SH-SY5Y (cell line): ENCODE measurements around the gene PIGH.

Source experiments
- GATA2 ChIP-seq: IDR thresholded peaks from 2 replicates; pipeline ENCODE4 v1.6.1; 2011; ENCODE audit warnings: mild to moderate bottlenecking, low read depth, low read length
- GATA3 ChIP-seq: IDR thresholded peaks from 2 replicates; pipeline ENCODE4 v1.6.1; 2011; ENCODE audit warnings: low read depth, mild to moderate bottlenecking, low read length, moderate library complexity

GRCh38 chr14:67638642-67639041 lies 38.6 kb upstream of the PIGH start:
- TF ChIP-seq GATA2 (no peak), GATA3 (no peak)
